Measurements from ENCODE around the gene MCU.

DNA sequence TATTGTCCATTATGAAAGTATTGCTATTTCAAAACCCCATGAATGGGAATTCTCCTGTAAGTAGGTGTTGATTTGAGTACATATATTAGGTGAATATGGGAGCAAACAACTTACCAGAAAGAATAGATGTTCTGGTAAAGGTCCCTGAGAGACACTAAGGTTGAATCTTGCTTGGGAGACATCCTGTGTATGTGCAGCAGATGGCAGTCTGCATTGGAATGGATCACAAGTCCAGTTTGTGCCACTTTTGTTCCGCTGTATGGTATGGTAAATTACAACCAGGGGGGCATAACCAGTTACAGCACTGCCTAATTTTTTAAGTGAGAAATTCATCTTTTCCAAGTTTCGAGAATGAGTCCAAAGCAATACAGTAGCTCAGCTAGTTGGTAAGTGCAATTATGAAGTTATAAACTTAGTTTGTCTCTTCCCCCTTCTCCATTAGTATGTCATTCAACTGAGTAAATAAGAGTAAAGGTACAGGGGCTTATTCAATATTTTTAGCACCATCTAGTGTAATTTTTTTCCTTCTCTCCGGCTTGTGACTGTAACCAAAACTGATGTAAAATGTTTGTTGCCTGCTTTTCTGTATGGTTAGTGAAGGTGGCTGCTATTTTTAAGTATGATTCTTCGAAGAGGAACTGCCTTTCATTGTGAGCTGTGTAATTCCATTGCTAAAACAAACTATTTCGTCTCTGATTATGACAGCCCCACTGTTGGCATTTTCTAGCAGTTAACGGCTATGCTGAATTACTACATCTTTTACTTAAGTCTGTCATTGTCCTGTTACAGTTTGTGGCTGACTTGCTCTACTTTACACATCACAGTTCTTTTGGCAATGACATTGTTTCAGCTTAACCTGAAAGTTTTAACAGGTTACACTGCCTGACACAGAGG lies 2.8 kb downstream of the MCU start:
- TF ChIP-seq POLR2A (IDR thresholded peaks at IDR 0.05; ENCODE audit: low read length) (no peak), GATA1 (IDR thresholded peaks at IDR 0.05; ENCODE audit: low read depth, low read length) (no peak)
